GM12878 (cell line): ENCODE data around the gene ANXA8L1. TPM values are rescaled to one million over a fixed set of nuclear protein-coding genes. Genes with fewer than 3 reads are reported as not detected.

Experiments used
- polyA plus RNA-seq, 11 experiments: library from polyadenylated mRNA; depleted of rRNA in 4 of 11; unstranded in 6 of 11; stranded (reverse) in 5 of 11; fragments of >200 nt; fragmentation: Nextera tagmentation in 4 of 11; fragmentation: Illumina TruSeq in 1 of 11; extraction: Ambion mirVana in 4 of 11; extraction: Trizol in 1 of 11; gene quantifications; 1 replicate in 1 of 11; 2 replicates in 10 of 11; pipeline versions ENCODE4 v1.2.1 to v1.2.3, GENCODE V29; 2011 to 2016; ENCODE audit warnings: inconsistent platforms in 2 of 11, missing spikeins in 2 of 11, low read depth in 1 of 11
- total RNA-seq, 4 experiments: library from RNA; depleted of rRNA in 3 of 4; stranded (reverse); fragments of >200 nt in 3 of 4; fragmentation: Illumina TruSeq in 1 of 4; extraction: Trizol in 1 of 4; gene quantifications; 2 replicates each; pipeline versions ENCODE4 v1.2.1 to v1.2.3, GENCODE V29; 2013 to 2021

ANXA8L1 gene
- total and polyA plus RNA-seq, 10 of the 15 experiments (the other 5 are each of a cell fraction or from before 2014, with no cell fraction given) = 0.04 to 0.49 (median 0.22) TPM; not detected in 3

Other genes with a start within 250 kb of the ANXA8L1 start
- not detected in 2 replicates for gene ANTXRL, start 88.8 kb upstream of the ANXA8L1 start, total RNA-seq (2014; rRNA removed)
- gene ANTXRL, start 88.8 kb upstream of the ANXA8L1 start, total RNA-seq (2014; rRNA removed; fragmentation: Illumina TruSeq; extraction: Trizol) = not detected in 2 replicates
- gene ANTXRL, start 88.8 kb upstream of the ANXA8L1 start, total RNA-seq (2021) = not detected in 2 replicates
- gene ANTXRL, start 88.8 kb upstream of the ANXA8L1 start, polyA plus RNA-seq (2011; rRNA removed) = not detected in 2 replicates
- not detected in 2 replicates for gene ANTXRL, start 88.8 kb upstream of the ANXA8L1 start, polyA plus RNA-seq (2014; fragmentation: Illumina TruSeq; extraction: Trizol)
- gene ANTXRL, start 88.8 kb upstream of the ANXA8L1 start, polyA plus RNA-seq (2014; fragmentation: Nextera tagmentation; extraction: Ambion mirVana) = not detected
- not detected in 2 replicates for gene ANTXRL, start 88.8 kb upstream of the ANXA8L1 start, polyA plus RNA-seq (2014; rRNA removed)
- not detected for gene ANTXRL, start 88.8 kb upstream of the ANXA8L1 start, polyA plus RNA-seq (2016; fragmentation: Nextera tagmentation; extraction: Ambion mirVana)
- gene NPY4R, start 90.2 kb downstream of the ANXA8L1 start, total RNA-seq (2014; rRNA removed) = not detected in 2 replicates
- not detected in 2 replicates for gene NPY4R, start 90.2 kb downstream of the ANXA8L1 start, total RNA-seq (2014; rRNA removed; fragmentation: Illumina TruSeq; extraction: Trizol)
- gene NPY4R, start 90.2 kb downstream of the ANXA8L1 start, total RNA-seq (2021) = not detected in 2 replicates
- not detected in 2 replicates for gene NPY4R, start 90.2 kb downstream of the ANXA8L1 start, polyA plus RNA-seq (2011; rRNA removed)
- not detected in 2 replicates for gene NPY4R, start 90.2 kb downstream of the ANXA8L1 start, polyA plus RNA-seq (2014; fragmentation: Illumina TruSeq; extraction: Trizol)
- not detected for gene NPY4R, start 90.2 kb downstream of the ANXA8L1 start, polyA plus RNA-seq (2014; fragmentation: Nextera tagmentation; extraction: Ambion mirVana)
- not detected in 2 replicates for gene NPY4R, start 90.2 kb downstream of the ANXA8L1 start, polyA plus RNA-seq (2014; rRNA removed)
- gene NPY4R, start 90.2 kb downstream of the ANXA8L1 start, polyA plus RNA-seq (2016; fragmentation: Nextera tagmentation; extraction: Ambion mirVana) = not detected
- gene GPRIN2, start 180.9 kb downstream of the ANXA8L1 start, total RNA-seq (2014; rRNA removed) = not detected in 2 replicates
- gene GPRIN2, start 180.9 kb downstream of the ANXA8L1 start, total RNA-seq (2014; rRNA removed; fragmentation: Illumina TruSeq; extraction: Trizol) = not detected in 2 replicates
- gene GPRIN2, start 180.9 kb downstream of the ANXA8L1 start, total RNA-seq (2021) = 0.13 TPM in 1 of 2 replicates, not detected in the other
- not detected in 2 replicates for gene GPRIN2, start 180.9 kb downstream of the ANXA8L1 start, polyA plus RNA-seq (2011; rRNA removed)
- gene GPRIN2, start 180.9 kb downstream of the ANXA8L1 start, polyA plus RNA-seq (2014; fragmentation: Illumina TruSeq; extraction: Trizol) = not detected in 2 replicates
- gene GPRIN2, start 180.9 kb downstream of the ANXA8L1 start, polyA plus RNA-seq (2014; fragmentation: Nextera tagmentation; extraction: Ambion mirVana) = not detected
- not detected in 2 replicates for gene GPRIN2, start 180.9 kb downstream of the ANXA8L1 start, polyA plus RNA-seq (2014; rRNA removed)
- not detected for gene GPRIN2, start 180.9 kb downstream of the ANXA8L1 start, polyA plus RNA-seq (2016; fragmentation: Nextera tagmentation; extraction: Ambion mirVana)
- gene SYT15, start 203.4 kb downstream of the ANXA8L1 start, total RNA-seq (2014; rRNA removed) = 0.05 and 0.17 TPM in 2 replicates
- gene SYT15, start 203.4 kb downstream of the ANXA8L1 start, total RNA-seq (2014; rRNA removed; fragmentation: Illumina TruSeq; extraction: Trizol) = 0.13 and 0.18 TPM in 2 replicates
- 0.51 and 0.56 TPM in 2 replicates for gene SYT15, start 203.4 kb downstream of the ANXA8L1 start, total RNA-seq (2021)
- gene SYT15, start 203.4 kb downstream of the ANXA8L1 start, polyA plus RNA-seq (2011; rRNA removed) = 0.67 and 0.98 TPM in 2 replicates
- gene SYT15, start 203.4 kb downstream of the ANXA8L1 start, polyA plus RNA-seq (2014; fragmentation: Illumina TruSeq; extraction: Trizol) = 0.06 and 0.14 TPM in 2 replicates
- gene SYT15, start 203.4 kb downstream of the ANXA8L1 start, polyA plus RNA-seq (2014; fragmentation: Nextera tagmentation; extraction: Ambion mirVana) = under 1 TPM; 0.03 to 0.04 TPM
- 0.09 and 0.20 TPM in 2 replicates for gene SYT15, start 203.4 kb downstream of the ANXA8L1 start, polyA plus RNA-seq (2014; rRNA removed)
- under 1 TPM; 0.17 to 0.29 TPM for gene SYT15, start 203.4 kb downstream of the ANXA8L1 start, polyA plus RNA-seq (2016; fragmentation: Nextera tagmentation; extraction: Ambion mirVana)